PC-3 (cell line): ENCODE data around the gene DHCR24. TPM values are rescaled to one million over a fixed set of nuclear protein-coding genes. Genes with fewer than 3 reads are reported as not detected.
A peak's percentile ranks its signal among the peaks of the same experiment; 100 is the strongest.

Experiments used
- ATAC-seq: fragments of 200-7000 bp; cut with Tn5 transposase; 2 replicates; pipeline ENCODE4 v1.9.1; 2020; ENCODE audit warnings: mild to moderate bottlenecking, moderate library complexity
- Bru-seq: library from RNA; stranded (reverse); fragments of 400-500 nt; gene quantifications from one replicate; lab custom pipeline; 2021; lab: Mats Ljungman, UMichigan
- BruChase-seq, 2 experiments: library from RNA; stranded (reverse); fragments of 400-500 nt; gene quantifications; one replicate each; lab custom pipeline; 2021; lab: Mats Ljungman, UMichigan
- BruUV-seq: library from RNA; stranded (reverse); fragments of 400-500 nt; replicated peaks from 2 replicates; lab custom pipeline; 2021; lab: Mats Ljungman, UMichigan
- CTCF ChIA-PET: fragments of 300-600 bp; sonication (Branson Sonifier 250); formaldehyde crosslinking; loops from one replicate; lab custom pipeline; 2022; ENCODE audit warnings: antibody characterized with exemption; lab: Charles Lee
- POLR2A ChIA-PET: fragments of 300-600 bp; sonication (Branson Sonifier 250); formaldehyde crosslinking; loops from one replicate; lab custom pipeline; 2022; ENCODE audit warnings: antibody characterized with exemption; ENCODE audit not compliant: unreplicated experiment; lab: Charles Lee
- DNase-seq: peaks from one replicate; pipeline ENCODE4 v3.0.0-alpha.2; 2015
- H2AFZ ChIP-seq: fragments of 300-600 bp; sonication (generic); 2 replicates; pipeline ENCODE4 v1.6.0; 2016; ENCODE audit warnings: antibody characterized with exemption, low read length
- H3F3A ChIP-seq: fragments of 300-600 bp; sonication (generic); one replicate; pipeline ENCODE4 v1.6.0; 2017; ENCODE audit warnings: antibody characterized with exemption, low read length, control low read depth, mild to moderate bottlenecking; ENCODE audit not compliant: unreplicated experiment
- H3K27ac ChIP-seq: fragments of 300-600 bp; sonication (generic); 2 replicates; pipeline ENCODE4 v1.5.1; 2016; ENCODE audit warnings: mild to moderate bottlenecking, low read length
- H3K27me3 ChIP-seq: fragments of 300-600 bp; sonication (generic); 2 replicates; pipeline ENCODE4 v1.6.1; 2016; ENCODE audit warnings: low read length, mixed read lengths
- H3K36me3 ChIP-seq: fragments of 300-600 bp; sonication (generic); 2 replicates; pipeline ENCODE4 v1.6.1; 2016; ENCODE audit warnings: low read depth, mixed run types, low read length, mixed read lengths
- H3K4me1 ChIP-seq: fragments of 300-600 bp; sonication (generic); 2 replicates; pipeline ENCODE4 v1.5.1; 2016; ENCODE audit warnings: low read length; ENCODE audit not compliant: insufficient read depth
- H3K4me2 ChIP-seq: fragments of 300-600 bp; sonication (generic); 2 replicates; pipeline ENCODE4 v1.6.0; 2016; ENCODE audit warnings: low read length
- H3K4me3 ChIP-seq: fragments of 300-600 bp; sonication (generic); 2 replicates; pipeline ENCODE4 v1.5.1; 2016; ENCODE audit warnings: mild to moderate bottlenecking, low read length, mixed read lengths
- H3K79me2 ChIP-seq: fragments of 300-600 bp; sonication (generic); 2 replicates; pipeline ENCODE4 v1.6.1; 2017; ENCODE audit warnings: low read length, mixed read lengths
- H3K9ac ChIP-seq: fragments of 300-600 bp; sonication (generic); 2 replicates; pipeline ENCODE4 v1.6.0; 2016; ENCODE audit warnings: mild to moderate bottlenecking, low read length
- H3K9me2 ChIP-seq: fragments of 300-600 bp; sonication (generic); replicated peaks from 2 replicates; pipeline ENCODE4 v1.6.1; 2016; ENCODE audit warnings: mixed run types, low read length, mixed read lengths
- H3K9me3 ChIP-seq: fragments of 300-600 bp; sonication (generic); 2 replicates; pipeline ENCODE4 v1.6.1; 2016; ENCODE audit warnings: low read length, mixed read lengths
- H4K20me1 ChIP-seq: fragments of 300-600 bp; sonication (generic); 2 replicates; pipeline ENCODE4 v1.6.1; 2016; ENCODE audit warnings: low read length, mixed read lengths
- EZH2 ChIP-seq: fragments of 300-600 bp; sonication (generic); IDR thresholded peaks from one replicate; pipeline ENCODE4 v1.6.1; 2017; ENCODE audit warnings: antibody characterized with exemption, mild to moderate bottlenecking, low read length; ENCODE audit not compliant: unreplicated experiment
- EZH2phosphoT487 ChIP-seq: fragments of 300-600 bp; sonication (generic); IDR thresholded peaks from 2 replicates; pipeline ENCODE4 v1.6.1; 2018; ENCODE audit warnings: mild to moderate bottlenecking, antibody characterized with exemption, low read length, borderline replicate concordance
- intact Hi-C: fragments of 100-400 bp; cut with micrococcal nuclease; formaldehyde crosslinking; loops from 2 replicates; pipeline ENCODE4 v1.9.0; 2023
- long read RNA-seq: library from polyadenylated mRNA; unstranded; transcript quantifications from one replicate; pipeline ENCODE4 v2.0.0, GENCODE V29; 2021; ENCODE audit not compliant: unreplicated experiment
- total RNA-seq: library from RNA; depleted of rRNA; stranded (reverse); fragments of >200 nt; gene quantifications from 2 replicates; pipeline ENCODE4 v1.2.3, GENCODE V29; 2014; rRNA removed
- TF ChIP-seq, protein P1 (sequence below): fragments of 300-600 bp; sonication (generic); conservative IDR thresholded peaks from 2 replicates; pipeline ENCODE4 v1.5.1; 2017; ENCODE audit warnings: antibody characterized with exemption, low read depth, mild to moderate bottlenecking, low read length

DHCR24 gene, protein sequence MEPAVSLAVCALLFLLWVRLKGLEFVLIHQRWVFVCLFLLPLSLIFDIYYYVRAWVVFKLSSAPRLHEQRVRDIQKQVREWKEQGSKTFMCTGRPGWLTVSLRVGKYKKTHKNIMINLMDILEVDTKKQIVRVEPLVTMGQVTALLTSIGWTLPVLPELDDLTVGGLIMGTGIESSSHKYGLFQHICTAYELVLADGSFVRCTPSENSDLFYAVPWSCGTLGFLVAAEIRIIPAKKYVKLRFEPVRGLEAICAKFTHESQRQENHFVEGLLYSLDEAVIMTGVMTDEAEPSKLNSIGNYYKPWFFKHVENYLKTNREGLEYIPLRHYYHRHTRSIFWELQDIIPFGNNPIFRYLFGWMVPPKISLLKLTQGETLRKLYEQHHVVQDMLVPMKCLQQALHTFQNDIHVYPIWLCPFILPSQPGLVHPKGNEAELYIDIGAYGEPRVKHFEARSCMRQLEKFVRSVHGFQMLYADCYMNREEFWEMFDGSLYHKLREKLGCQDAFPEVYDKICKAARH
- total RNA-seq: 166 TPM in 2 replicates
- percentile 78 among the genes with signal in this experiment for Bru-seq, nascent RNA
- percentile 92 among the genes with signal in this experiment for BruChase-seq, experiment 1, labeled RNA remaining after a 6-hour chase
- BruChase-seq, experiment 2, labeled RNA remaining after a 2-hour chase: percentile 85 among the genes with signal in this experiment
- long read RNA-seq, full-length matches to known transcripts: 204 of 420 reads
- long read RNA-seq, partial matches to known transcripts: 77 of 420 reads
- long read RNA-seq, other reads (novel, unspliced or antisense): 139 of 420 reads

DNA sequence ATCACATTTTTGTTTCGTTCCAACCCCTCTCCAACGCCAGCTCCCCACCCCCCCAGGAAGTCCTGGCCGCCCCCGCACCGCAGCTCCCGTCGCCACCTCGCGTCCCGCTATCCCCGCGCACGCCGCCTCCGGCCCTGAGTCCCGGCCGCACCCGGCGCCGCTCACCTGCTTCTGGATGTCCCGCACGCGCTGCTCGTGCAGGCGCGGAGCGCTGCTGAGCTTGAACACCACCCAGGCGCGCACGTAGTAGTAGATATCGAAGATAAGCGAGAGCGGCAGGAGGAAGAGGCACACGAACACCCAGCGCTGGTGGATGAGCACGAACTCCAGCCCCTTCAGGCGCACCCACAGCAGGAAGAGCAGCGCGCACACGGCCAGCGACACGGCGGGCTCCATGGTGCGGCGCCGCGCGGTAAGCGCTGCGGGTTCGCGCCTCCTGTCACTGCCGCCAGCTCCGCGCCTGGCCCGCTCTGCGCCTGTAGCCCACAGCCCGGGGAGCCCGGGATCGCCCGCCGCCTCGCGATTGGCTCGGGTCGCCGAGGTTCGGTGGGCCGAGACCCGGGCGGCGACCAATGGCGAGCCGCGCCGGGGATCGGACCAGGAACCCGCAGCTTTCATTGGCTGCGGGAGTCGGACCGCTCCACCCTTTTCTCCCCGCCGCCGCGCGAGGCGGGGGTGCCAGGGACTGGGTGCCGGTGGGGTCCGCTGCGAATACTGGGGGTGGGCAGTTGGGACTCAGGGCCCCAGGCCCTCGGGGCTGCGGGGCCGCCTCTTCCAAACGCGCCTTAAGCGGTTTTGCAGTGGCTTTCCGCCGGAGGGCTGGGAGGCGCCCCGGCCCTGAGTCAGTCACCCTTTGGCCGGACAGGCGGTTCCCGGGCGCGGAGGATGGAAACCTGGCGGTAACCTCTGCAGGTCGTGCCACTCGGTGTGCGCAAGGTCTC lies at the start of gene DHCR24:
TSS of gene DHCR24 (minus strand) at position 472 of the 941 bp plus-strand sequence. CDS start at position 396, 76 bp downstream.
- POLR2A ChIA-PET: interaction anchor here (0.6 kb wide), 1 partner anchor 43 kb away, joined by 4 read pairs; no protein-coding TSS in a partner anchor
- Histone ChIP-seq H3K36me3 (peaks cover 16% of the 10 kb centered on the region), H3K9me2 (no peaks in the 10 kb centered on the region), H3K9me3 (no peaks in the 10 kb centered on the region), H3K4me2 (peak within 1 kb of the TSS; percentile 89), H4K20me1 (peaks cover 23% of the 10 kb centered on the region; the same call in 1 of the 2 replicates), H3F3A (peaks cover 15% of the 10 kb centered on the region), H3K27me3 (no peaks in the 10 kb centered on the region), H3K4me1 (peaks cover 49% of the 10 kb centered on the region), H3K27ac (peak within 1 kb of the TSS; percentile 96), H3K4me3 (peak within 1 kb of the TSS; percentile 90), H2AFZ (peak within 1 kb of the TSS; percentile 96), H3K9ac (peak within 1 kb of the TSS; percentile 91), H3K79me2 (peaks cover 45% of the 10 kb centered on the region)
- intact Hi-C loops: loop anchor here (2.0 kb wide), 1 partner anchor 58 kb away; no protein-coding TSS in a partner anchor
- CTCF ChIA-PET: interaction anchor here (0.6 to 2.5 kb wide), 2 partner anchors 30 to 58 kb away, joined by 3 to 7 read pairs; no protein-coding TSS in a partner anchor
- BruUV-seq: no TSS peak
- TF ChIP-seq EZH2phosphoT487: no peak
- TF ChIP-seq EZH2: no peak
- TF ChIP-seq, protein P1, sequence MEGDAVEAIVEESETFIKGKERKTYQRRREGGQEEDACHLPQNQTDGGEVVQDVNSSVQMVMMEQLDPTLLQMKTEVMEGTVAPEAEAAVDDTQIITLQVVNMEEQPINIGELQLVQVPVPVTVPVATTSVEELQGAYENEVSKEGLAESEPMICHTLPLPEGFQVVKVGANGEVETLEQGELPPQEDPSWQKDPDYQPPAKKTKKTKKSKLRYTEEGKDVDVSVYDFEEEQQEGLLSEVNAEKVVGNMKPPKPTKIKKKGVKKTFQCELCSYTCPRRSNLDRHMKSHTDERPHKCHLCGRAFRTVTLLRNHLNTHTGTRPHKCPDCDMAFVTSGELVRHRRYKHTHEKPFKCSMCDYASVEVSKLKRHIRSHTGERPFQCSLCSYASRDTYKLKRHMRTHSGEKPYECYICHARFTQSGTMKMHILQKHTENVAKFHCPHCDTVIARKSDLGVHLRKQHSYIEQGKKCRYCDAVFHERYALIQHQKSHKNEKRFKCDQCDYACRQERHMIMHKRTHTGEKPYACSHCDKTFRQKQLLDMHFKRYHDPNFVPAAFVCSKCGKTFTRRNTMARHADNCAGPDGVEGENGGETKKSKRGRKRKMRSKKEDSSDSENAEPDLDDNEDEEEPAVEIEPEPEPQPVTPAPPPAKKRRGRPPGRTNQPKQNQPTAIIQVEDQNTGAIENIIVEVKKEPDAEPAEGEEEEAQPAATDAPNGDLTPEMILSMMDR: no peak
- ATAC-seq (peak; percentile 79), DNase-seq (peak; percentile 90)

DNA sequence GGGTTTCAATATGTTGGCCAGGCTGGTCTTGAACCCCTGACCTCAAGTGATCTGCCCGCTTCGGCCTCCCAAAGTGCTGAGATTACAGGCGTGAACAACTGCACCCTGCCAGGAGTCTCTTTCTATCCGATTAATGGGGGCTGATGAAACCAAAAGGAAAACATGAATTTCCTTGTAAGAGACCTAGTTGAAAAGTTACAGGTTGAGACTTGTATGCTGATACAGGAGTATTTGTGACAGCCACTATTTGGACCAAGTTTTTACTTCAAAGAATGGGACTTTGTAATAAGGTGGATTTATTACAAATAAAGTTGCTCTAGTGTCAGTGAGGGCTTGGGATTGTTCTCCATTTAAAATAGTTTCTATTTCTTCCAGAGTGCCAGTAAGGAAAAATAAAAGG lies 49.8 kb upstream of the DHCR24 start:
- Histone ChIP-seq H3K9me3 (no peaks in the 10 kb centered on the region), H3K36me3 (no peaks in the 10 kb centered on the region), H3F3A (no peaks in the 10 kb centered on the region), H3K9me2 (no peaks in the 10 kb centered on the region), H4K20me1 (no peaks in the 10 kb centered on the region), H3K79me2 (no peaks in the 10 kb centered on the region), H2AFZ (no peak overlapping the region), H3K9ac (no peak overlapping the region), H3K4me3 (no peak overlapping the region), H3K27ac (no peak overlapping the region), H3K4me1 (peaks cover 31% of the 10 kb centered on the region), H3K4me2 (no peak overlapping the region), H3K27me3 (no peaks in the 10 kb centered on the region)
- ChIA-PET POLR2A (no interaction called here), CTCF (no interaction called here)
- no TSS peak for BruUV-seq
- ATAC-seq (no peak), DNase-seq (no peak)
- no peak for TF ChIP-seq EZH2
- TF ChIP-seq EZH2phosphoT487: no peak
- TF ChIP-seq, protein P1: no peak
- intact Hi-C loops: no loop called here
